Measurements from ENCODE around the gene ASTN2. TPM values are rescaled to one million over a fixed set of nuclear protein-coding genes. Genes with fewer than 3 reads are reported as not detected.

ASTN2 gene
- total and polyA plus RNA-seq, 2 experiments from 2014 or later = 5.8 to 7.5 TPM

DNA sequence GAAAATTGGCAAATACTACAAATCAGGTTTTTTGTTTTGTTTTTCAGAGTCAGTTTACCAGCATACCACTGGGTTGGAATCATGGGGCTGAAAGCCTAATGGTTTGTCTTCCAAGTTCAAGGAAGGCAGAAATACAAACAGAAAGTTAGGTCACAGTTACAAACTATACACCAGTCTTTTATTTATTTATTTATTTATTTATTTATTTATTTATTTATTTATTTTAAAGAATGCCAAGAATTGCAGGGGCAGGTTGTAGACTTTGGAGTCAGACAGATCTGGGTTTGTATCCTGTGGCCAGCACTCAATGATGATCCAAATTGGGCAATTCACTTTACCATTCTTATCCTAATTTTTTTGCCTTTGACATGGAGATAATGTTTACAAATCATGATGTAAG is 353.9 kb downstream of the ASTN2 start:
- H3K79me2 ChIP-seq (ENCODE audit: insufficient read depth) = no peaks in the 10 kb centered on the region
- H3K4me2 ChIP-seq (ENCODE audit: unreplicated experiment) = no peak overlapping the region
- H2AFZ ChIP-seq = no peak overlapping the region
- DNase-seq = no peak
- no peaks in the 10 kb centered on the region for H3F3A ChIP-seq (ENCODE audit: insufficient read depth)
- H3K36me3 ChIP-seq (ENCODE audit: low read depth) = no peaks in the 10 kb centered on the region
- TF ChIP-seq EZH2 (IDR thresholded peaks at IDR 0.05; ENCODE audit: insufficient read depth, poor library complexity, severe bottlenecking) = no peak
- TF ChIP-seq EZH2phosphoT487 (IDR thresholded peaks at IDR 0.05; ENCODE audit: insufficient read depth, low read depth) = no peak
- H3K27me3 ChIP-seq (replicated peaks; ENCODE audit: insufficient read depth) = no peaks in the 10 kb centered on the region
- no peaks in the 10 kb centered on the region for H3K4me1 ChIP-seq (ENCODE audit: insufficient read depth)
- H3K27ac ChIP-seq = no peak overlapping the region
- no peaks in the 10 kb centered on the region for H3K9me2 ChIP-seq (ENCODE audit: insufficient read depth)
- no peak overlapping the region for H3K4me3 ChIP-seq
- H3K9ac ChIP-seq = no peak overlapping the region
- no peaks in the 10 kb centered on the region for H3K9me3 ChIP-seq (ENCODE audit: low read depth)
- no peaks in the 10 kb centered on the region for H4K20me1 ChIP-seq (ENCODE audit: insufficient read depth)
- in situ Hi-C loops (cut with MboI) = no loop called here

GRCh38 chr9:117050007-117050406 is 364.9 kb downstream of the ASTN2 start:
- Histone ChIP-seq H3K9me2 (ENCODE audit: insufficient read depth) (no peaks in the 10 kb centered on the region), H3K27ac (no peak overlapping the region), H3K4me1 (ENCODE audit: insufficient read depth) (no peaks in the 10 kb centered on the region), H3F3A (ENCODE audit: insufficient read depth) (no peaks in the 10 kb centered on the region), H4K20me1 (ENCODE audit: insufficient read depth) (no peaks in the 10 kb centered on the region), H3K27me3 (replicated peaks; ENCODE audit: insufficient read depth) (no peaks in the 10 kb centered on the region), H3K9ac (no peak overlapping the region), H3K4me3 (no peak overlapping the region), H3K4me2 (ENCODE audit: unreplicated experiment) (no peak overlapping the region), H2AFZ (no peak overlapping the region), H3K79me2 (ENCODE audit: insufficient read depth) (no peaks in the 10 kb centered on the region), H3K9me3 (ENCODE audit: low read depth) (no peaks in the 10 kb centered on the region), H3K36me3 (ENCODE audit: low read depth) (no peaks in the 10 kb centered on the region)
- in situ Hi-C loops (cut with MboI) = no loop called here
- TF ChIP-seq EZH2phosphoT487 (IDR thresholded peaks at IDR 0.05; ENCODE audit: insufficient read depth, low read depth) = no peak
- no peak for TF ChIP-seq EZH2 (IDR thresholded peaks at IDR 0.05; ENCODE audit: insufficient read depth, poor library complexity, severe bottlenecking)
- 30 to 35% methylated on average over 3 of the region's 3 CpGs for WGBS, 2 experiments (ENCODE audit: low coverage in 1 of 2, low lambda C conversion rate in 2 of 2, missing lambda C conversion rate in 2 of 2)
- no peak for DNase-seq

DNA sequence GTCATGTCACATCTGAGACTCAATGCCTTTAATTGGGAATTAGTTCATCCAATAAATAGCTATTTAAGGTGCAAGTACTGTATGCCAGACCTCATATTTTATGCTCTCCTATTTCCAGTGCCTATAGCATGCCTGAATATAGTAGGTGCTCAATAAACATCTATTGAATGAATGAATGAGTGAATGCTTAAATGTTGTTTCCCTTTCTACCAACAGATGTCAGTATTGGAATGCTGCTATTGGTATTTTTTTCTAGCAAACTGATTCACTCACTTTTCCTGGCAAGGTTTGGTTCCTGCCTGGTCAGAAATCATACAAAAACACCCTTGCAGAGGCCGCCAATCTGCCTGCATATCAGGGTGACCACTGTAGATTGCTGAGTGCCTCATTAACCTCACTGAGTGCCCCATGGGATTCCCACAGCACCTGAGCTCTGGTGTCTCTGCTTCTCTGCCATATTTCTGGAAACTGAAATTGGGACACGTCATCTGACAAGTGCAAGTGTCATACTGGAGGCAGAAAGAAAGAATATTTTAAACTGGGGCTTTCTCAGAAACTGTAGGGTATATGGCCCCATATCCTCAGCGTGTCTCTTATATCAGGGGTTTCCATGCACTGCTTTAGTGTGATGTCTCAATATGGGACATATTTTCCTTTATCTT is 368.1 kb downstream of the ASTN2 start:
- no peaks in the 10 kb centered on the region for H3F3A ChIP-seq (ENCODE audit: insufficient read depth)
- no peak for TF ChIP-seq EZH2phosphoT487 (IDR thresholded peaks at IDR 0.05; ENCODE audit: insufficient read depth, low read depth)
- no peak for TF ChIP-seq EZH2 (IDR thresholded peaks at IDR 0.05; ENCODE audit: insufficient read depth, poor library complexity, severe bottlenecking)

GRCh38 chr9:117044241-117044640 is 370.6 kb downstream of the ASTN2 start:
- Histone ChIP-seq H3K4me2 (ENCODE audit: unreplicated experiment) (no peak overlapping the region), H3K27ac (no peak overlapping the region), H3K4me3 (no peak overlapping the region), H3K79me2 (ENCODE audit: insufficient read depth) (no peaks in the 10 kb centered on the region), H3K4me1 (ENCODE audit: insufficient read depth) (no peaks in the 10 kb centered on the region), H3K9ac (no peak overlapping the region), H2AFZ (no peak overlapping the region), H3K9me3 (ENCODE audit: low read depth) (no peaks in the 10 kb centered on the region), H4K20me1 (ENCODE audit: insufficient read depth) (no peaks in the 10 kb centered on the region), H3K27me3 (replicated peaks; ENCODE audit: insufficient read depth) (no peaks in the 10 kb centered on the region), H3K9me2 (ENCODE audit: insufficient read depth) (no peaks in the 10 kb centered on the region), H3F3A (ENCODE audit: insufficient read depth) (no peaks in the 10 kb centered on the region), H3K36me3 (ENCODE audit: low read depth) (no peaks in the 10 kb centered on the region)
- in situ Hi-C loops (cut with MboI) = no loop called here
- TF ChIP-seq EZH2 (IDR thresholded peaks at IDR 0.05; ENCODE audit: insufficient read depth, poor library complexity, severe bottlenecking) (no peak), EZH2phosphoT487 (IDR thresholded peaks at IDR 0.05; ENCODE audit: insufficient read depth, low read depth) (no peak)
- no peak for DNase-seq
- WGBS, 2 experiments (ENCODE audit: low coverage in 1 of 2, low lambda C conversion rate in 2 of 2, missing lambda C conversion rate in 2 of 2) = 27 to 31% methylated on average over 4 of the region's 4 CpGs

More for the DNA sequence above, 368.1 kb downstream of the ASTN2 start:
- Histone ChIP-seq H2AFZ (no peak overlapping the region), H3K27ac (no peak overlapping the region), H3K4me2 (ENCODE audit: unreplicated experiment) (no peak overlapping the region), H3K4me3 (no peak overlapping the region), H3K9ac (no peak overlapping the region), H3K9me2 (ENCODE audit: insufficient read depth) (no peaks in the 10 kb centered on the region), H4K20me1 (ENCODE audit: insufficient read depth) (no peaks in the 10 kb centered on the region), H3K4me1 (ENCODE audit: insufficient read depth) (no peaks in the 10 kb centered on the region), H3K9me3 (ENCODE audit: low read depth) (no peaks in the 10 kb centered on the region), H3K27me3 (replicated peaks; ENCODE audit: insufficient read depth) (no peaks in the 10 kb centered on the region), H3K36me3 (ENCODE audit: low read depth) (no peaks in the 10 kb centered on the region), H3K79me2 (ENCODE audit: insufficient read depth) (no peaks in the 10 kb centered on the region)
- in situ Hi-C loops (cut with MboI) = no loop called here
- WGBS, 2 experiments (ENCODE audit: low coverage in 1 of 2, low lambda C conversion rate in 2 of 2, missing lambda C conversion rate in 2 of 2) = 38 to 39% methylated on average over 3 of the region's 3 CpGs
- DNase-seq = peak; percentile 12

GRCh38 chr9:117043159-117043558 is 371.7 kb downstream of the ASTN2 start:
- Histone ChIP-seq H3K27me3 (replicated peaks; ENCODE audit: insufficient read depth) (no peaks in the 10 kb centered on the region), H3K4me3 (no peak overlapping the region), H3K4me2 (ENCODE audit: unreplicated experiment) (no peak overlapping the region), H3K36me3 (ENCODE audit: low read depth) (no peaks in the 10 kb centered on the region), H2AFZ (no peak overlapping the region), H3K9me3 (ENCODE audit: low read depth) (no peaks in the 10 kb centered on the region), H3F3A (ENCODE audit: insufficient read depth) (no peaks in the 10 kb centered on the region), H3K4me1 (ENCODE audit: insufficient read depth) (no peaks in the 10 kb centered on the region), H3K9me2 (ENCODE audit: insufficient read depth) (no peaks in the 10 kb centered on the region), H3K79me2 (ENCODE audit: insufficient read depth) (no peaks in the 10 kb centered on the region), H4K20me1 (ENCODE audit: insufficient read depth) (no peaks in the 10 kb centered on the region), H3K27ac (no peak overlapping the region), H3K9ac (no peak overlapping the region)
- TF ChIP-seq EZH2 (IDR thresholded peaks at IDR 0.05; ENCODE audit: insufficient read depth, poor library complexity, severe bottlenecking) (no peak), EZH2phosphoT487 (IDR thresholded peaks at IDR 0.05; ENCODE audit: insufficient read depth, low read depth) (no peak)
- no peak for DNase-seq
- WGBS, 2 experiments (ENCODE audit: low coverage in 1 of 2, low lambda C conversion rate in 2 of 2, missing lambda C conversion rate in 2 of 2) = 26 to 44% methylated on average over 1 of the region's 1 CpG
- in situ Hi-C loops (cut with MboI) = no loop called here

Data from GM23248 (cell line).